CD1c-positive myeloid dendritic cell (primary cell): ENCODE measurements around the gene SEMA4D.

Source experiments
- DNase-seq: peaks from one replicate; pipeline ENCODE4 v3.0.0-alpha.2; 2016; ENCODE audit errors: extremely low spot score

Gene SEMA4D

GRCh38 chr9:89497978-89498851 lies at the start of gene SEMA4D:
TSS of gene SEMA4D (minus strand) at chr9:89498113. CDS start at chr9:89405456, 92,657 bp downstream.
- peak; percentile 49 for DNase-seq

- no peak for DNase-seq
Measured at GRCh38 chr9:89547000-89547399, 49.1 kb upstream of the SEMA4D start.

DNA sequence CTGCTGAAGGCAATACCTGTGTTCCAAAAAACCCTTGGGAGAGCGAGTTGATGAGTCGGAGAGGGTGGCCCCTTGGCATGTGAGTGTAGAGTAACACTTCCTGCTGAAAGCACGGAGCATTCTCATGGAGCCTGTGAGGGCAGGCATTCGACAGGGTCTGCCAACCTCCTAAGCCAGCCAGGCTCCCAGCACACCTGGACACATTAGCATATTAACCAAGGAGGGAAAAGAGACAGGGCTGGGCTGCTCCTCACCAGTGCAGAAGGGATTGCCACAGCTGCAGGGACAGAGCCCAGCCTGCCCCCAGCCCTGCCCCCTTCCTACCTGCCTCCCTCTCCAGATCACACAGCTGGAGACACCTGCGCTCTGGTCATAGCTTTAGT lies 46.4 kb upstream of the SEMA4D start:
- no peak for DNase-seq

DNA sequence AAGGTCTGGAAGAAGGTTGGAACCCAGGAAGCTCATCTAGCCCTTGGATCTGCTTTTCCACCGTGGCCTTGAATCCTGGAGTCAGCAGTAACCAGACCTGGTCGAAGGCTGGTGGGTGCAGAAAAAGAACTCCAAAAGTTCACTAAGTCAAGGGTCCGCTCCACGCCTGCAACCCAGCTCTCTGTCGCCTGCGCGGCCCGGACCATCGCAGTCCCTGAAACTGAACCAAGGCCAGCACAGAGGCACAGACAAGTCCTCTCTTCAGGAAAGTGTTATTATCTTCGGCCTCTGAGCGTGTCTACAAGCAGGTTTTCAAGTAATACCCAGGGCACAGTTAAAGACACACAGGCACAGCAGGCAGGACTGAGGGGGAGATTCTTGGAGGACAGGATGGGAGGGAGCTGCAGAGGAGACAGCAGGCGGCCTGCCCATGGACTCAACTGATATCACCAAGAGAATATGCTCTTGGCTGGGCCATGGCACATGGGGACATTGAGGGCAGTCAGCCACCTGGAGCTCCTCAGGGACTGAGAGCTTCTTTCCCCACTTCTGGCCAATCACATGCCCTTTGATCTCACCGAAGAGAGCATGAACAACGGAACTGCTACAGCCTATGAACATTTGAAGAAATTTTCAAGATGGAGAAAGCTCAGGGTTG lies 45.8 kb upstream of the SEMA4D start:
- DNase-seq: no peak

DNA sequence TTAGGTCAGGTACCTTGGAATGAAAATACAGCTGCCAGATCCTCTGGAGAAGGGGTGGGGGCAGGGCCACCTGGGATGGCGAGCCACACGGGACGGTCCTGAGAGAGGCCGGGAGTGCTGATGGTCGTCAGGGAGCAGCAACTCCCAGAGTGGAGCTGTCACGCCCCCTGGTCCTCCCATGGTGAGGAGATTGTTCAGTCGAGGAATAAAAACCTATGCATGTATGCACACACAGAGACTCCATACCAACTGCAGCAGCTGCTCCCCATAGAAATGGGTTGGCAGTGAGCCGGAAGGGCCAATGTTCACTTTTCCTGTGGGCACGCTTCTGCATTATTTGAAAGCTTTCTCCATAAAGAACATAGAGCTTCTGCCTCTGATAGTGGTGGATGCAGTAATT lies 45.2 kb upstream of the SEMA4D start:
- no peak for DNase-seq

- DNase-seq: no peak
Measured at GRCh38 chr9:89542401-89543021, 44.6 kb upstream of the SEMA4D start.

DNA sequence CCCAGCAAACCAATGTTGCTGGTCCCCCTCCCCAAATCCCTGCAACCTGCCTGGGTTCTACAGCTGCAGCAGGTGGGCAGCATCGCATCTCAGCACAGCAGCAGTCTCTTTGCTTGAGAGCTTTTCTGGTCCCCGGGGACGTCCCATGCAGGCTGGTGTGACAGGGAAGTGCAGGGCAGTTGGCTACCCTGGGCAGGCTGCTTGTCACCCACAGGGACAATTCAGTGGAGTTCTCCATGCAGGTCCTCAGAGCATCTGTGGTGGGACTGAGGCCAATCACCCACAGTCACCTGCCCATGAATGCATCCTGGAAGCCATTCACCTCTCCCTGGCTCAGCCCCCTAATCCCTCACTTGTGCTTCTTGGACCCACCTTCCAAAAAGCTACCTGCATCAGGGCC lies 43.9 kb upstream of the SEMA4D start:
- DNase-seq: no peak

GRCh38 chr9:89539374-89539773 lies 41.5 kb upstream of the SEMA4D start:
- DNase-seq: no peak

GRCh38 chr9:89538871-89539270 lies 41.0 kb upstream of the SEMA4D start:
- DNase-seq: no peak

DNA sequence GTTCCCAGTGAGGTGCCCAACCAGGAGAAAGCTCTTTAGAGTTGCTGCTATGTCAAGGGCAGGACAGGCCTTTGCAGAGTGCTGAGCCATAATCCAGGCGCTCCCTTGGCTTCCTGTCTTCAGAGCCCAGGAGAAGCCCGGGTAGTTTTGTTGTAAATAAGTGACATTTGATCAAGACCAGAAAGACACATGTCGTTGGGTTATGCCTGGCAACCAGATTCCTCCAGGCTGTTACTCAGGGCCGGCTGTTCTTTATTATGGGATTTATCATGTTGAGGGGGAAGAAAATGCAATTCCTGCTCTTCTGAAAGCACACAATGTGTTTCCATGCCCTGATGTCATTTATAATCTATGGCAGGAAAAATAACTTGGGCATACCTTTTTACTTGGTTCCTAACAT lies 39.3 kb upstream of the SEMA4D start:
- no peak for DNase-seq

DNA sequence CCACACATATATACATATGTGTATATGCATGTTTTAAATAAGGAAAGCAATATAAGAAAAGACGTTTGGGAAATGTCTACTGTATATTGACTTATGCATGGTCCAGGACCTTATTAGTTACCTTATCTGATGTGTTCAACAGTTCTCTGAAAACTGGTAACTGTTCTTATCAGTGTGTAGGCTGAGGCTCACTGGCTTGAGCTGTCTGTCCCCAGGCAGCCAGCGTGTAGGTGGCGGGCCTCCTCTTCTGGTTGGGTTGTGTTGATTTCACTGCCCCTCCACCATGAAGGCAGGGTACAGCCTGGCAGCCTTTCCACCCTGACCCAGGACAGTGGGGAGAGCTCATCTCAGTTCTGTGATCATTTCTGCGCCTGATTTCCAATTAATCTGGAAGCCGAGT lies 38.7 kb upstream of the SEMA4D start:
- no peak for DNase-seq

DNA sequence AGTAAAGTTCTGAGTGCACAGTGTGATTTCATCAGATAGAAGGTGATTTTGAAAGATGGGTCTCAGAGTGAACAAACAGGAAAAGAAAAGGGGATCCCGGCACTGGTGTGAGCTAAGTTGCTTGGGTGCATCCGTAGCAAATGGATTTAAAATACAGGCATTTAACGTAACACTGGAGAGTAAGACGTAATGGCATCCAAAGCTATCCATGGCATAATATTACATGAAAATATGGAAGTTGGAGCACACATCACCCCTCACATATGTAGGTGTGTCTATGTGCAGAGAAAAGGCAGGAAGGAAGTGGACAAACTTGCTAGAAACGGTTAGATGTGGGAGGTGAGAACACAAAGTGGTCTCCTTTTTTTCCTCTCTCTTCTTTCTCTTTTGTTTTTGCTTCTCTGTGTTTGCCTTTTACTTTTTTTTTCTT lies 38.2 kb upstream of the SEMA4D start:
- peak; percentile 62 for DNase-seq

- no peak for DNase-seq
Measured at GRCh38 chr9:89535461-89535860, 37.5 kb upstream of the SEMA4D start.

DNA sequence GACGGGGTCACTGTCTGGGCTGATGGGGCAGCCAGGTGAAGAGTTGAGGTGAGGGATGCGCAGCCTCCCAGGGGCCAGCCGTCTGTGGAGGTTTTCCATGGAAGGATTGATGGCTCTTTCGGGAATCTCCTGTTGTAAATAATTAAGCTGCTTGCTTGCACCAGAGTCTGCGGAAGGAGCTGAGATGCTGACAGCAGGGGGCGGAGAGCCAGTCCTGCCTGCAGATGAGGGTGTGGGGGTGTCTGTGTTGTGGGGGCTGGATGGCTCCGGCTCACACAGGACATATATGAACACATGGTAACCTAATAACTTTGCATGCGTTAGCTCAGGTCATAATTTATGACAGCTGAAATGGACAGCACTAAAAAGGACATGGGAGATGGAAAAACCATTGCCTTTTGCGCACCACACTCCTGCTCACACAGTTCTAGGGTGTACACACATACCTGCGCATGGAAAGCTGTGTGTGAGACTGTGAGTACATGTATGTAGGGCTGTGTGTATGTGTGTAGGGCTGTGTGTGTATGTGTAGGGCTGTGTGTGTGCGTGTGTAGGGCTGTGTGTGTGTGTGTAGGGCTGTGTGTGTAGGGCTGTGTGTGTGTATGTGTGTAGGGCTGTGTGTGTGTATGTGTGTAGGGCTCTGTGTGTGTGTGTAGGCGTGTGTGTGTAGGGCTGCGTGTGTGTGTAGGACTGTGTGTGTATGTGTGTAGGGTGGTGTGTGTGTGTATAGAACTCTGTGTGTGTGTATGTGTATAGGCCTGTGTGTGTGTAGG lies 36.8 kb upstream of the SEMA4D start:
- DNase-seq: no peak

GRCh38 chr9:89533411-89534095 lies 35.6 kb upstream of the SEMA4D start:
- no peak for DNase-seq

DNA sequence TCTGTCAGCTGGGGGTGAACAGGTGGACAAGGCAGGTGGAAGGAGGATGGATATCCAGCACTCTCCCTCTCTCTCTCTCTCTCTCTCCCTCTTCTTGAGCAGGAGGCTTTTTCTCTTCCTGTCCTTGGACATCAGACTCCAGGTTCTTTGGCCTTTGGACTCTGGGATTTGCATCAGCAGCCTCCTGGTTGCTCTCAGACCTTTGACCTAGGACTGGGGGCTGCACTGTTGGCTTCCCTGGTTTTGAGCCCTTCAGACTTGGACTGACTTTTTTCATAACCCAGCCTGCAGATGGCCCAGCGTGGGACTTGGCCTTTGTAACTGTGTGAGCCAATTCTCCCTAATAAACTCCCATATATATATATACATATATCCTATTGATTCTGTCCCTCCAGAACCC lies 35.0 kb upstream of the SEMA4D start:
- DNase-seq: no peak

GRCh38 chr9:89532478-89532877 lies 34.6 kb upstream of the SEMA4D start:
- peak; percentile 44 for DNase-seq

DNA sequence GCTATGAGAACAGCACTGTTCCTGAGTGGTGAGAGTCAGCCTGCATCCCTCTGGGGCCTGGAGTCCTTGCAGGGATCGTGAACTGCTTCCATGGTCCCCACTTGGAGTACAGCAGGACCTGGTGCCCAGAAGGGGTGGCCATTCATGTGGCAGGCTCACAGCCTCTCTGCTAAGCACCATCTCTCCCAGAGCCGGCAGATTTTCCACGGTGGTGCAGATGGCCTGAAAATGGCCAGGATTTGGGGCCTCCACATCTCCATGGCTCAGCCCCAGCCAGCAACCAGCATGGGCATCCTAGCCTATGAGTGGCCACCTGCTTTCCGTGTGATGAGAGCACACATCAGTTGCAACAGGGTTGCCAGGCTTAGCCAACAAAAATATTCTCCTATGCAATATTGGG lies 33.9 kb upstream of the SEMA4D start:
- DNase-seq: no peak

- DNase-seq: peak; percentile 58
Measured at GRCh38 chr9:89530726-89531125, 32.8 kb upstream of the SEMA4D start.

- peak; percentile 72 for DNase-seq
Measured at GRCh38 chr9:89529243-89530035, 31.5 kb upstream of the SEMA4D start.

DNA sequence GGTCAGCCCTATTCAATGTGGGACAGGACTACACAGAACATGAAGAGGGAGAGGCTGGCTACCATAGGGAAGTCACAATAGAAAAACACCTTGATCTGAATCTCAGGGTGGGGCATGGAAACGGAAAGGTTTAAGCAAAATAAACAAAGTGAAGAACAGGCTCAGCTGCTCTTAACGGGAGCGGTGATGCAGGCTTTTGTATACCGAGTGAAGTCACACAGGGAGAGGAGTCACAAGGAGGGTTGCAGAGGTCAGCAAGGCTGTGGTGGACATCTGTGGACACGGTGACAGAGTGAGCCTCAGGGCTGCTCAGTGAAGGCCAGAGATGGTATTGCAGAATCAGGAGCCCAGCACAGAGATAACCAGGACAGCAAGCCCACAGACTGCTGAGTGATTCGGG lies 30.6 kb upstream of the SEMA4D start:
- peak; percentile 10 for DNase-seq
